ENCODE results near the gene NMRK2. TPM values are rescaled to one million over a fixed set of nuclear protein-coding genes. Genes with fewer than 3 reads are reported as not detected.

The NMRK2 gene
- total RNA-seq, 1 experiment from 2014 or later: not detected

GRCh38 chr19:3958836-3959765, 26.2 kb downstream of the NMRK2 start:
- no peak overlapping the region for H2AFZ ChIP-seq (ENCODE audit: low read depth, low read length, poor library complexity, severe bottlenecking)
- intact Hi-C loops (cut with micrococcal nuclease): no loop called here
- H3K36me3 ChIP-seq (ENCODE audit: control insufficient read depth in 1 of 2, insufficient read depth in 2 of 2, low read length in 2 of 2): peaks cover 5 to 21% of the 10 kb centered on the region in 2 experiments; a peak in 3 of 4 replicates
- H3K79me2 ChIP-seq (ENCODE audit: insufficient read depth, low read length): no peaks in the 10 kb centered on the region
- H3K9ac ChIP-seq (ENCODE audit: low read length): no peak overlapping the region
- H3K27me3 ChIP-seq (ENCODE audit: insufficient read depth, low read length): no peaks in the 10 kb centered on the region
- RAD21 ChIA-PET (ENCODE audit: low non-redundant PET in 1 of 2, low total read pairs in 2 of 2, uncharacterized antibody in 2 of 2, unreplicated experiment in 2 of 2): no interaction called here
- TF ChIP-seq ATF3 (IDR thresholded peaks at IDR 0.05) (no peak), FOSL1 (IDR thresholded peaks at IDR 0.05; ENCODE audit: low read depth) (no peak), EGR1 (IDR thresholded peaks at IDR 0.05; ENCODE audit: low read depth) (no peak), YY1 (IDR thresholded peaks at IDR 0.05; ENCODE audit: extremely low read depth, insufficient replicate concordance, low read depth, low read length) (no peak), CTCF (IDR thresholded peaks at IDR 0.05 in 2 of 3, conservative IDR thresholded peaks at IDR 0.05 in 1 of 3; ENCODE audit: borderline replicate concordance in 1 of 3, insufficient read depth in 1 of 3, low read depth in 2 of 3, low read length in 2 of 3) (no peak), ZBTB33 (IDR thresholded peaks at IDR 0.05; ENCODE audit: extremely low read depth, insufficient replicate concordance, low read length) (no peak), REST (IDR thresholded peaks at IDR 0.05; ENCODE audit: low read depth) (no peak), CEBPB (IDR thresholded peaks at IDR 0.05; ENCODE audit: low read depth) (no peak), SIN3A (IDR thresholded peaks at IDR 0.05; ENCODE audit: low read depth) (no peak), MAX (IDR thresholded peaks at IDR 0.05) (no peak), TCF7L2 (IDR thresholded peaks at IDR 0.05; ENCODE audit: borderline replicate concordance, extremely low read depth, insufficient read depth, insufficient read length) (no peak)
- peaks cover 0 to 13% of the 10 kb centered on the region in 2 experiments; a peak in 2 of 4 replicates for H3K4me1 ChIP-seq (ENCODE audit: control insufficient read depth in 1 of 2, insufficient read depth in 2 of 2, low read length in 2 of 2)
- H3K27ac ChIP-seq (ENCODE audit: low read depth, low read length): no peak overlapping the region
- H3K4me2 ChIP-seq (ENCODE audit: low read length): no peak overlapping the region
- H4K20me1 ChIP-seq (ENCODE audit: insufficient read depth): no peaks in the 10 kb centered on the region
- no peak for DNase-seq (ENCODE audit: low read depth, low spot score)
- H3K9me3 ChIP-seq (ENCODE audit: control insufficient read depth in 1 of 2, insufficient read depth in 1 of 2, low read depth in 1 of 2, low read length in 2 of 2): no peaks in the 10 kb centered on the region
- no peak overlapping the region for H3K4me3 ChIP-seq (replicated peaks in 1 of 2; ENCODE audit: low read depth in 1 of 2, low read length in 2 of 2)
- POLR2A ChIA-PET: no interaction called here
- no peaks in the 10 kb centered on the region for H3K9me2 ChIP-seq (ENCODE audit: insufficient read depth)
- BruUV-seq (replicated peaks): no TSS peak
- no peak for ATAC-seq
- CTCF ChIA-PET: no interaction called here

All from HCT116 (cell line).